HG02678 (cell line): ENCODE data around the gene KIF23.

Experiments
- ATAC-seq: cut with Tn5 transposase; IDR thresholded peaks from one replicate; pipeline ENCODE4 v1.9.1; 2021; ENCODE audit warnings: mild to moderate bottlenecking, moderate library complexity; ENCODE audit not compliant: unreplicated experiment

Gene KIF23

GRCh38 chr15:69486481-69487110, 72.4 kb downstream of the KIF23 start:
- ATAC-seq: no peak

GRCh38 chr15:69489073-69489571, 75.0 kb downstream of the KIF23 start:
- ATAC-seq: no peak

- no peak for ATAC-seq
Observed at GRCh38 chr15:69490356-69491037, 76.3 kb downstream of the KIF23 start.

- no peak for ATAC-seq
Observed at GRCh38 chr15:69491038-69491505, 76.9 kb downstream of the KIF23 start.

- no peak for ATAC-seq
Observed at GRCh38 chr15:69493406-69493805, 79.3 kb downstream of the KIF23 start.

GRCh38 chr15:69496001-69496400, 81.9 kb downstream of the KIF23 start:
- no peak for ATAC-seq

- ATAC-seq: no peak
Observed at GRCh38 chr15:69497076-69497475, 82.9 kb downstream of the KIF23 start.

- no peak for ATAC-seq
Observed at GRCh38 chr15:69497667-69498066, 83.5 kb downstream of the KIF23 start.
